DMS153 treated with DMSO at 0.1 percent for 48 hours (cell line): ENCODE measurements around the gene SMIM17.
"Not testable (repeated sequence)": the region's sequence is repeated elsewhere in the genome, so short reads cannot be mapped to it uniquely, and the experiment has no call there.

Experiments used
- DNase-seq: peaks from one replicate; lab custom pipeline; 2025; ENCODE audit not compliant: unreplicated experiment; lab: John Stamatoyannopoulos, UW

SMIM17 gene

GRCh38 chr19:56660381-56661107 lies 17.6 kb downstream of the SMIM17 start:
- DNase-seq: no peak

- DNase-seq: no peak
Measured at GRCh38 chr19:56661248-56661647, 18.3 kb downstream of the SMIM17 start.

GRCh38 chr19:56663931-56664500 lies 21.1 kb downstream of the SMIM17 start:
- DNase-seq: no peak

GRCh38 chr19:56664511-56664910 lies 21.6 kb downstream of the SMIM17 start:
- DNase-seq: no peak

- DNase-seq: no peak
Measured at GRCh38 chr19:56667311-56667870, 24.4 kb downstream of the SMIM17 start.

DNA sequence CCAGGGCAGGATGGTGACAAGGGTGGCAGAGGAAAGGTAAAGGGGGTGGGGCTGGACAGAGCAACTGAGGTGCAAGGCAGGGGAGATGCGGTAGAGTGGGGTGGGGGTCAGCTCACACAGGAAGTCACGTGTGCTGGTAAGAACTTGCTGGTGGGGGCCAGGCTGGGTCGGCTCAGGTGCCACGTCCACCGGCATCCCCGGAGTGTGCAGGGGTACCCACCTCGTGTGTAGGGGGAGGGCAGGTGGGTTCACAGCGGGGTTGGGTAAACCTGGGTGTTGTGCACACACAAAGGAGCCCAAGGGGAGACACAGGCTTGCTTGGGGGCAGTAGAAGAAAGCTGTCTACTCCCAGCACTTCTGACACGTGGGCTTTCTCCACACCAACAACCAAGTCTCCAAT lies 25.7 kb downstream of the SMIM17 start:
- DNase-seq: no peak

DNA sequence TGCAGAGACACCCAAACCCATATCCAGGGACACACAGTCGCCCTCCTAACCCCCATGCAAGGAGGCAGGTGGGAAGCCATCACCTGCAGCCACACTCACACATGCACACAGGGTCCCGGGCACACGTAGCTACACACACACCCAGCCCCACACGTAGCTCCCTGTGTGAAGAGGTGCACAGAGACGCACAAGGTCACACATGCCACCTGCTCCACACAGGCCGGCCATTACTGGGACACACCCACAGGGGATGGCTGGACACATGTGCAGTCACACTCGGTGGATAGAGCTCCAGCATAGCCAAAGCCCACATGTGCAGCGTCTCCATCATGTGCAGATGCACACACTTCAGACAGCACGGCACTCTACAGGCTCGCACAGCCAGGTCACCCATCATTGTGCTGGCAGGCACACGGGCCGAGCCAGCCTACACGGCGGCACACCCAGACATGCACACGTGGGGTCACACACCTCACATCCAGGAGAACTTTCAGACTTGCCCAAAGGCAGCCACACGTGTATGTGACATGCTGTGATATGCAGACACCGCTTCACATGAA lies 27.5 kb downstream of the SMIM17 start:
- DNase-seq: no peak

DNA sequence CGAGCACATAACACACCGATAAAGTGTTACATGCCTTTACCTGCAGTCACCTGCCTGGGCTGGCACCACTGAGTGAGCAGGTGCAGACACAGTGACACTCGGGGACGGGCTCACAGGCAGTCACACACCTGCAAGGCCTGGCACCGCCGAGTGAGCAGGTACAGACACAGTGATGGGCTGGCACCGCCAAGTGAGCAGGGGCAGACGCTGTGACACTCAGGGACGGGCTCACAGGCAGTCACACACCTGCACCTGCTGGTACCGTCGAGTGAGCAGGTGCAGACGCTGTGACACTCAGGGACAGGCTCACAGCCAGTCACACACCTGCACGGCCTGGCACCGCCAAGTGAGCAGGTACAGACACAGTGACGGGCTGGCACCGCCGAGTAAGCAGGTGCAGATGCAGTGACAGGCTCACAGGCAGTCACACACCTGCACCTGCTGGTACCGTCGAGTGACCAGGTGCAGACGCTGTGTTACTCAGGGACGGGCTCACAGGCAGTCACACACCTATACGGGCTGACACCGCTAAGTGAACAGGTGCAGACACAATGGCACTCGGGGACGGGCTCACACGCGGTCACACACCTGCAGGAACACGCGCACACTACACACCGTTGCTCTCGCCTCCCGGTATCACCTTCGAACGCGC lies 28.1 kb downstream of the SMIM17 start:
- DNase-seq: no peak

- no peak for DNase-seq
Measured at GRCh38 chr19:56671613-56671994, 28.6 kb downstream of the SMIM17 start, which contains the start of gene ZNF835. Gene ZNF835, minus strand, starts transcription at chr19:56671757. Its CDS starts 6,559 bp downstream, at chr19:56665198.

DNA sequence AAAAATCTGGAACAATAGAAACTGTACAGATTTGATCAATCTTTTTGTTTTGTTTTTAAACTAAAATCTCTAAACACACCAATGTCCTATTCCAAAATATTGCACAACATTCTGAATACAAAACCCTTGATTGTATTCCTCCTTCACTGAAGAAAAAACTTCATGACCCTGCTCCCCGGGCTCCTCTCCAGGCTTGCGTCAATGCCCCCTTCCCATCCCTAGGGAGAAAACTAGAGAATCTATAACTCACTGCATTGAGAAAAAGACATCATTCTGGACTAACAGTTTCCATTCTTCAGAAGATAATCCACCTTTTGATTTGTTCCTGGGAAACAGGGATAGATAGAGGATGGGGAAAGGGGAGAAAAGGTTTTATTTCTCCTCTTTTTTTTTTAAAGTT lies 29.7 kb downstream of the SMIM17 start:
- not testable (repeated sequence) for DNase-seq

DNA sequence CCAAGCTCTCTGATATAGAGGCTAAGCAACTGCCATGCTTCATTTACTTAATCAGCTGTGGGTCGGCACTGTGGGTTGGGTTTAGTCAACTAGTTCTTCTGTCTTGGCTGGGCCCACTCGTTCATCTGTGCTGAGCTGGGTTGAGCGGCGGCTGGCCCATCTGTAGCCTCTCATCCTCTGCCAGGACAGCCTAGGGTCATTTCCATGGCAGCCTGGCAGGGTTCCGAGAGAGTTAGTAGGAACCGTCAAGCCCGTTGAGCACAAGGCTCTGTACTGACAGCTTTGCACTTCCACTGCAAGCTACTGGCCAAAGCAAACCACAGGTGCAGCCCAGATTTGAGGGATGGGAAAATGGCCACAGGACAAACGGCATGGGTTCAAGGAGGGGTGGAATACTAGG lies 35.2 kb downstream of the SMIM17 start:
- no peak for DNase-seq

DNA sequence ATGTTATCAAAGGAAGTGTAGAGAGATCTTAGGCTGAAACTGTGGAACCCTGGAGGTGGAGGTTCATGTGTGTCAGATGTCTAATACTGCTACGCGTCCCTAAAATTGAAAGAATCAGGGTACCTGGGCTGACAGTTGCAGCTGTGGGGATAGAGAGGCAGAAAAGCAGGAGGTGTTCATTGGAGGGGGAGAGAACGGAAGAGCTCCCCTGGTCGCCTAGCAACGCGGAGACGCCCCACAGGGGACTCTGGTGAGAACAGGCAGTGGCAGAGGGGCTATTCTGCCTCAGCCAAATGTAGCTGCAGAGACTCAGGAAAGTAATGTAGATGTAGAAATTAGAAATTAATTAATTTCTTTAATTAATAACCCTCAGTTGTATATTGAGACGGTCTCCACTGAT lies 38.7 kb downstream of the SMIM17 start:
- DNase-seq: no peak

GRCh38 chr19:56683116-56683515 lies 40.2 kb downstream of the SMIM17 start:
- DNase-seq: no peak

- no peak for DNase-seq
Measured at GRCh38 chr19:56687031-56687430, 44.1 kb downstream of the SMIM17 start.

DNA sequence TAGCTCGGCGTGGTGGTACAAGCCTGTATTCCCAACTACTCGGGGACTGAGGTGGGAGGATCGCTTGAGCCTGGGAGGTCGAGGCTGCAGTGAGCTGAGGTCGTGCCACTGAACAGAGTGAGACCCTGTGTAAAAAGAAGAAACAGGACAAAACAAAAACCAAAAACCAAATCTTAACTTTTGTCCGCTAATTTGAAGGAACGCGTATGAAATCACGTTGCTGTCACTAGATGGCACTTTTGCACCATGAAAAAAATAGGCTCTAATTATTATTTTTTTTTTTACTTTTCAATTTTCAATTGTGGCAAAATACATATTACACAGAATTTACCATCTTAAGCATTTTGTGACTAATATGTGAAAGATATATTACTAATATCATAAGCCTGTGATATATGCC lies 46.2 kb downstream of the SMIM17 start:
- no peak for DNase-seq

GRCh38 chr19:56690670-56691069 lies 47.7 kb downstream of the SMIM17 start:
- DNase-seq: no peak

GRCh38 chr19:56692206-56692895 lies 49.4 kb downstream of the SMIM17 start:
- no peak for DNase-seq

GRCh38 chr19:56699552-56699951 lies 56.6 kb downstream of the SMIM17 start:
- no peak for DNase-seq

DNA sequence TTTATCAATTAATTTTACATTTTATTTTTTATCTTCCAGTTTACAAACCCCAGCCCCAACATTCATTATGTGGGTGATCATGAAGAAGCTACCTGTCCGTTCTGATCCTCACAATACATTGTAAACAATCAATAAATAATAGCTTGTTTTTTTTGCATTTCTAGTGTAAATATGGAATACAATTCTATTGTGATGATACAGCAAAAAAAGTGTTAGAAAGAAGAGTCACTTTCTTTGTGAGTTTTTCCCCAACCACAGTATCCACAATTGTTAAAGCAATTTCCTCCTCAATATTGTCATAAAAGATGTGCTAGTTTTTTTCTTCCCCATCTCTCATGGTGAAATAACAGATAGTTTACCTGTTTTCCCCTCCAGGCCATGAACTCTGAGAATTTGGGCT lies 58.9 kb downstream of the SMIM17 start:
- DNase-seq: no peak

- no peak for DNase-seq
Measured at GRCh38 chr19:56705939-56706338, 63.0 kb downstream of the SMIM17 start.
